ENCODE results near the gene GLIS1.

Gene GLIS1

DNA sequence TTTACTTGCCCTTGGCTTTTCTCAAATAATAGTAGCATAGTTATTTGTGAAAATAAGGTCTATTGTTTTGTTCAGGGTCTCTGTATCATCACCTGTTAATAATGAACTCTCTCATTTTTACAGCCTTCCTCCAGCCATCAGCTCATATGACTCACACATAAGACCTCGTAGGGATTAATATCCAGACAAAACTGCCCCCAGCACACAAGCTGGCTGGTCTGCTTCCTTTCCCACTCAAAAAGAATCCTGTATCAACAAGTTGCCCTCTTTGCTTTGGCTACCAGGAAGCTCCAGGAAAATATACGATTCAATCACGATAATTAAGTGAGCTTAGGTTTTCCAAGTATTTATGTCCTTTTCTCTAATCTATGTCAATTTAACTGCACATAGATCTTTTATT, 160.6 kb downstream of the GLIS1 start:
- Histone ChIP-seq H3K36me3 (replicated peaks) (no peaks in the 10 kb centered on the region), H3K27me3 (replicated peaks) (no peaks in the 10 kb centered on the region), H3K27ac (no peak overlapping the region), H3K4me3 (ENCODE audit: low read depth, low read length) (no peak overlapping the region)
- in situ Hi-C loops (cut with HindIII; ENCODE audit: low pct_ligation_motif_present, low sequenced_read_pairs), result no loop called here
- DNase-seq, result peak; percentile 25
- TF ChIP-seq, protein P1, sequence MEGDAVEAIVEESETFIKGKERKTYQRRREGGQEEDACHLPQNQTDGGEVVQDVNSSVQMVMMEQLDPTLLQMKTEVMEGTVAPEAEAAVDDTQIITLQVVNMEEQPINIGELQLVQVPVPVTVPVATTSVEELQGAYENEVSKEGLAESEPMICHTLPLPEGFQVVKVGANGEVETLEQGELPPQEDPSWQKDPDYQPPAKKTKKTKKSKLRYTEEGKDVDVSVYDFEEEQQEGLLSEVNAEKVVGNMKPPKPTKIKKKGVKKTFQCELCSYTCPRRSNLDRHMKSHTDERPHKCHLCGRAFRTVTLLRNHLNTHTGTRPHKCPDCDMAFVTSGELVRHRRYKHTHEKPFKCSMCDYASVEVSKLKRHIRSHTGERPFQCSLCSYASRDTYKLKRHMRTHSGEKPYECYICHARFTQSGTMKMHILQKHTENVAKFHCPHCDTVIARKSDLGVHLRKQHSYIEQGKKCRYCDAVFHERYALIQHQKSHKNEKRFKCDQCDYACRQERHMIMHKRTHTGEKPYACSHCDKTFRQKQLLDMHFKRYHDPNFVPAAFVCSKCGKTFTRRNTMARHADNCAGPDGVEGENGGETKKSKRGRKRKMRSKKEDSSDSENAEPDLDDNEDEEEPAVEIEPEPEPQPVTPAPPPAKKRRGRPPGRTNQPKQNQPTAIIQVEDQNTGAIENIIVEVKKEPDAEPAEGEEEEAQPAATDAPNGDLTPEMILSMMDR (IDR thresholded peaks at IDR 0.05; ENCODE audit: low read depth, low read length, missing control alignments), result no peak

DNA sequence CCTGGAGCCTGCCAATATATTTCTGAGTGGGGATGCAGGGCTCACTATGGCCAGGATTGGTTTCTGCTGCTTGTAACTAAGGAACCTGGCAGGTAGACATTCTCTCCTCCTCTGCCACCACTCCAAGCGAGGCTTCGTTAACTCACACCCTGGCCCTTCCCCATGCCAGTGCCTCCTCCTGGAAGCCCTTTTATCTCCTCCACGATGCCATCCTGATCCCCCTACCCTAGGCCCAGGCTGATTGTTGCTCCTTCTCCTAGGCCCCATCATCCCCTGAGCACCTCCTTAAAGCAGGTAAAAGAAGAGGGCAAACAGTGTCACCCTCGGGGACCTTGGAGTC, 161.2 kb downstream of the GLIS1 start:
- Histone ChIP-seq H3K27me3 (replicated peaks) (no peaks in the 10 kb centered on the region), H3K4me3 (ENCODE audit: low read depth, low read length) (no peak overlapping the region), H3K27ac (no peak overlapping the region), H3K36me3 (replicated peaks) (no peaks in the 10 kb centered on the region)
- in situ Hi-C loops (cut with HindIII; ENCODE audit: low pct_ligation_motif_present, low sequenced_read_pairs), result no loop called here
- TF ChIP-seq, protein P1 (IDR thresholded peaks at IDR 0.05; ENCODE audit: low read depth, low read length, missing control alignments), result no peak
- no peak for DNase-seq

DNA sequence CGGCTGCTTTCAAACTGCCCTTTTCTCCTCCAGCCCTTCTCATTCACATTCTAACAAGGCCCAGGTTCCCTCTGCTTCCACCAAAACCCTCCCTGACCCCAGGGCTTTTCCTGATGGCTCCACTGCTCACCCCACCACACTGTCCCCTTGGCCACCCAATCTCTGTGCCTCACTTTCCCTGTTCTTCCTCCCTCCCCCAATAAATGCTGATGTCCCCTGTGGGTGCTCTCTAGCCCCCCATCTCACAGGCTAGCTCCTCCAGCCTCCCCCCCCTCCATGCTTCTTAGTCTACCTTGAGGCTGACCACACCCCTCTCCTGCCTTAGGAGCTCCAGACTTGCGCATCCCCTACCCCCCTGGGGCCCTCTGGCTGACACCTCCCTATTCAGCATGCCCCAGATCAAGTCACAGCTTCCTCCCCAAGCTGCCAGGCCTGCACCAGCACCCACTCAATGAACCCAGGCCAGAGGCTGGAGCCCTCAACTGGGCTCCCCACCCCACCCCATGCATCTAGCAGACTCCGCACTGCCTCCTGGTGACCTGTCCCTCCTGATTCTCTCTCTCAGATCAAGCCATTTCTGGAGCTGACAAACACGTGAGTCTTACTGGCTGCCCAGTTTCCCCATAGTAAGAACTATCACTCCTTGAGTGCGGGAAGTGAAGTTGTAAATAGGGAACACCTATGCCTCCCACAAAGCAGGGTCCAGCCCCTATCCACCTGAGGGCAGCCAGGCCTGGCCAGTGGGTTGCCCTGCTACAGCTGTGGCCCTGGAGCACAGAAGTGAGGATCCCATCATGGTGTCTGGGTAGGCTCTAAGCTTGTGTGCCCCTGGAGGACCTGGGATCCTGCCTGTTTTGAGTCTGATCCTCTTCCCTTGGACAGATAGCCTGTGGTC, 161.9 kb downstream of the GLIS1 start:
- Histone ChIP-seq H3K36me3 (replicated peaks) (no peaks in the 10 kb centered on the region), H3K27me3 (replicated peaks) (no peaks in the 10 kb centered on the region), H3K27ac (no peak overlapping the region), H3K4me3 (ENCODE audit: low read depth, low read length) (no peak overlapping the region)
- TF ChIP-seq, protein P1 (IDR thresholded peaks at IDR 0.05; ENCODE audit: low read depth, low read length, missing control alignments), result no peak
- no peak for DNase-seq
- in situ Hi-C loops (cut with HindIII; ENCODE audit: low pct_ligation_motif_present, low sequenced_read_pairs), result no loop called here

DNA sequence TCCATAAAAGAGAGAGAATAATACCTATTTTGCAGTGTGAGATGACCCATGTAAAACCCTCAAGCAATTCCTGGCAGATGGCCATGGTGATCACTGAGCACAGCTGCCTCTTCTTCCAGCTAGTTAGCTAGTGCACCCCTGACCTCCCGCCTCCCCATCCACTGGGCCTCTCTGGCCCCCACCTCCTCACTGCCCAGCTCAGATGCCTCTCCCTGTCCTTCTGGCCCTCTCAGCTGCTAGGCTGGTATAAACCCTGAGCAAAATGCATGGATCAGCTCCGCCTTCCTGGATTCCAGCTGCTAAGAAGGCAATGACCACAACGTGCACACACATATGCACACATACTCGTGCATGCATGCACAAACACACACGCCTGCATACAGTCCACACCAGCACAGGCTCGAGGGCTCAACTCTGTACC, 162.6 kb downstream of the GLIS1 start:
- TF ChIP-seq, protein P1 (IDR thresholded peaks at IDR 0.05; ENCODE audit: low read depth, low read length, missing control alignments), result no peak

DNA sequence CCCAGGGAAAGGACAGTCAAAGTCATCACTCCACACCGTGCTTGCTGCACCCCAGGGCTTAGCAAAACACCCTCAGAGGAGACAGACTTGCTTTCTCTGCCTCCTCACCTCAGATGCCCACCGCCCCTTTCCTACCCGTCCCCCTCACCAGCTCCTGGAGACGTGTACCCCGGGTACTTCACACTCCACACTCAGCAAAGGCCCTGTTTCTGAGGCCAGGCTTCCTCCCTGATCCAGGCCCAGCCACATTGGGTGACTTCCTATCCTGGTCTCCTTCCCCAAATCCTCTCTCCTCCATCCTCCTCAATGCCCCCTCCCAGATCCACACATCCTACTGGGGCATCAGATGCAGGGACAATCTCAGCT, 163.0 kb downstream of the GLIS1 start:
- no peak for DNase-seq
- Histone ChIP-seq H3K27me3 (replicated peaks) (no peaks in the 10 kb centered on the region), H3K27ac (no peak overlapping the region), H3K36me3 (replicated peaks) (no peaks in the 10 kb centered on the region), H3K4me3 (ENCODE audit: low read depth, low read length) (no peak overlapping the region)
- TF ChIP-seq, protein P1 (IDR thresholded peaks at IDR 0.05; ENCODE audit: low read depth, low read length, missing control alignments), result no peak
- in situ Hi-C loops (cut with HindIII; ENCODE audit: low pct_ligation_motif_present, low sequenced_read_pairs), result no loop called here

More for the DNA sequence above, 162.6 kb downstream of the GLIS1 start:
- in situ Hi-C loops (cut with HindIII; ENCODE audit: low pct_ligation_motif_present, low sequenced_read_pairs), result no loop called here
- Histone ChIP-seq H3K4me3 (ENCODE audit: low read depth, low read length) (no peak overlapping the region), H3K36me3 (replicated peaks) (no peaks in the 10 kb centered on the region), H3K27me3 (replicated peaks) (no peaks in the 10 kb centered on the region), H3K27ac (no peak overlapping the region)
- DNase-seq, result no peak
